Hepatocyte (in vitro differentiated cells): Measurements from ENCODE around the gene SLC16A7.

Experiments
- CTCF ChIP-seq: fragments of 200-600 bp; sonication (generic); IDR thresholded peaks from 2 replicates; pipeline ENCODE4 v1.5.1; 2016; ENCODE audit warnings: antibody characterized with exemption, mild to moderate bottlenecking; ENCODE audit not compliant: poor library complexity
- EZH2 ChIP-seq: fragments of 200-600 bp; sonication (generic); IDR thresholded peaks from 2 replicates; pipeline ENCODE4 v1.6.1; 2016; ENCODE audit warnings: antibody characterized with exemption, mild to moderate bottlenecking, borderline replicate concordance
- EZH2phosphoT487 ChIP-seq: fragments of 200-600 bp; sonication (generic); IDR thresholded peaks from one replicate; pipeline ENCODE4 v1.6.1; 2018; ENCODE audit warnings: antibody characterized with exemption, mild to moderate bottlenecking, low read depth, moderate library complexity; ENCODE audit not compliant: unreplicated experiment, severe bottlenecking

DNA sequence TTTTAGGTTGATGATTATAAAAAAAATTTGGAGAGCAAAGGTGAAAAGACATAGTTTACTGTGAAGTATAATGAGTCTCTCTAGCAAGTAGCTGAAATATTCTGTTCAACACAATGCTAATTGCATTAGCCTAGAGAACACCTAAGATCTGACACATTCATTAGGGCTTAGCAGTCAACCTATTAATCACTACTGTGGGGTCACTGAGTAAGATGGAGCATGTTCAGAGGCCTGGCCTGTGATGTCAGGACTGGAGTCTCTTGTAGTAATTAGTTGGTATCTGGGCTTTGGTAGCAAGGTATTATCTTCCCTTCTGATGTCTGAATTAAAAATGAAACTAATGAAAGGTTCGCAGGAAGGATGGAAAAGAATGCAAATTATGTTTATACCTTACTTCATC, 112.7 kb downstream of the SLC16A7 start:
- TF ChIP-seq EZH2 = no peak
- TF ChIP-seq CTCF = no peak
- TF ChIP-seq EZH2phosphoT487 = no peak
